SW480 (cell line): ENCODE results near the gene CCNJL.

Source experiments
- DNase-seq: peaks from one replicate; pipeline ENCODE4 v3.0.0-alpha.2; 2016; ENCODE audit warnings: low spot score

CCNJL gene

GRCh38 chr5:160290751-160291150, 21.6 kb downstream of the CCNJL start:
- no peak for DNase-seq

- no peak for DNase-seq
Observed at GRCh38 chr5:160289721-160290120, 22.6 kb downstream of the CCNJL start.

GRCh38 chr5:160289356-160289651, 23.1 kb downstream of the CCNJL start:
- DNase-seq = no peak

- no peak for DNase-seq
Observed at GRCh38 chr5:160287378-160288051, 24.8 kb downstream of the CCNJL start.

- no peak for DNase-seq
Observed at GRCh38 chr5:160286947-160287346, 25.4 kb downstream of the CCNJL start.

DNA sequence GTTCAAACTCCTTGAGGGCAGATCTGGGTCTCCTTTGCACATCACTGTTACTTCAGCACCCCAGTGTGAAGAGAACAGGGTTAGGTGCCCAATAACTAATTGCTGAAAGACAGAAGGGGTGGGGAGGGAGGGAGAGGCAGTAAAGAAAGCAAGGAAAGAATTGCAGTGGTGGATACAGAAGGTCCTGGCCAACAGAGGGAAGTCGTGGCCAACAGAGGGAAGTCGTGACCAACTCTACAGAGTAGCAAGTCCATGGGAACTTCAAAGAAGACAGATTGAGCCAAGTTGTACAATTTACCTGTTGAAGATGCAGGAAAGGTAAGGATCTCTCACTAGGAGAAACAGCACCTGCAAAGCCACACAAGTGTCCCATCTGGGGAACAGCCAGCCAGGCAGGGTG, 27.0 kb downstream of the CCNJL start:
- no peak for DNase-seq

DNA sequence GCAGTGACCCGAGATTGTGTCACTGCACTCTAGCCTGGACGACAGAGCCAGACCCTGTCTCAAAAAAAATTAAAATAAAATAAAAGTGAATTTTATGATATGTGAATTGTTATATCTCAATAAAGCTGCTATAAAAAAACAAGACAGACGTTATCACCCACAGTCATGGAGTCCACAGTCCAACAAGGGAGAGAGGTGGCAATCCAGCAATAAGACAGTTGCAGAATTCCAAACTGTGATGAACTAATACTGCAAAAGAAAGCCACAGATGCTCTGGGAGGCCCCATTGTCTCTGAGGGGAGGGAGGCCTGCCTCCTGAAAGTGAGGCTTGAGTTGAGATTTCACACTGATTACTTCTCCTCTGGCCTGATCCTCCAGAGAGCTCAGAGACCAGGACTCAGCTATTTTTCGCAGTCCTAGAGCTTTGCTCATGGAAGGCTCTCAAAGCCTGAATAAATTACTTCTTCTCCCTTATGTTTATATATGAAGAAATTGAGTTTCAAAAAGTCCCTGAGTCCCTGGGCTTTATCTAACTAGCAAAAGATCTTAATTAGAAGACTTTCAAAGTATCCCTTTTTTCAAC, 28.0 kb downstream of the CCNJL start:
- DNase-seq = no peak

GRCh38 chr5:160281275-160281674, 31.1 kb downstream of the CCNJL start:
- no peak for DNase-seq

DNA sequence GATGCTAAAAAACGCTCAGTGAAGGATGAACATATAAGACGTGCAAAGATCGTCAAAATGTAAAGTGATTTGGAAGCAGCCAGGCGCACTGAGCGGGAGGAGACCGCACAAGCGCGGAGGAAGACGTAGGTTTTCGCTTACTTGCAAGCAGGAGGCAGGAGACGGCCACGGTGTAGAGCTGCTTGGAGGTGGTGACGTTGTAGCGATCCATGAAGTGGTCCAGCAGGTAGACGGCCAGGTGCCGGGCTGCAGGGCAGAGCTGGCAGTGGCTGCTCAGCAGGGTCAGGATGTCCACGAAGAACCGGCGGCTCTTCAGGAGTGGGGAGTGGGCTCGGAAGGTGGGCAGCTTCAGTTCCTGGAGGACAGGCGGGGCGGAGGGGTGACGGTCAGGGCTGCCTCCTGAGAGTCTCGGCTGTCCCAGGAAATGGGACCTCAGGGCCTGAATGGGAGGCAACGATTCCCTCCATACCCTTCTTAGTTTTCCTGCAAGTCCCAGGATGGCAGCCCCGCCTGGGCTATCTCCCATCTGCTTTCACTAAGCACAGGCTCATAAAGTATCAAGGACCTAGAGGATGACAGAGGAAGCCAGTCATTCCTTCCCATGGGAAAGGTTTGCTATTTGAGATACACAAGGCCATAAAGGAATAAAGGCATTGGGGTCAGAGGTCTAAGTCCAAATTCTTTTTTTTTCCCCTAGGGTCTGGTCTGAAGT, 31.8 kb downstream of the CCNJL start:
- DNase-seq = no peak

DNA sequence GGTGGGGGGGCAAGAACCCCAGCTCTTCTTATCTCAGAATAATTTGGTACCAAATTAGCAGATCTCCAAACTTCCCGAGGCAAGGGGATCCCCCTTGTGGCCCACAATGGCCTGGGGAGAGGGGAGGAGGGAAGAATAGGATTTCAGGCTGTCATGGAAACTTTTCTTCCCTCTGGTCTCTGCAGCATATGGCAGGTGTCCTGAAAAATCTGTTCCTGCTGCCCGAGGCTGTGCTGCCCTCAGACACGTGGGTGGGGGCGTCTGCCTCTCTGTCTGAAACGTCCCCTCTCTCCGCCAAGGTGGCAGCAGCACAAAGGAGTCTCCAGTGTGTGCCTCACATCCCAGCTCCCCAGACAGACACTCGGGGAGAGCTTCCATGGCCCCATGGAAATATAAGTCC, 34.0 kb downstream of the CCNJL start:
- no peak for DNase-seq

DNA sequence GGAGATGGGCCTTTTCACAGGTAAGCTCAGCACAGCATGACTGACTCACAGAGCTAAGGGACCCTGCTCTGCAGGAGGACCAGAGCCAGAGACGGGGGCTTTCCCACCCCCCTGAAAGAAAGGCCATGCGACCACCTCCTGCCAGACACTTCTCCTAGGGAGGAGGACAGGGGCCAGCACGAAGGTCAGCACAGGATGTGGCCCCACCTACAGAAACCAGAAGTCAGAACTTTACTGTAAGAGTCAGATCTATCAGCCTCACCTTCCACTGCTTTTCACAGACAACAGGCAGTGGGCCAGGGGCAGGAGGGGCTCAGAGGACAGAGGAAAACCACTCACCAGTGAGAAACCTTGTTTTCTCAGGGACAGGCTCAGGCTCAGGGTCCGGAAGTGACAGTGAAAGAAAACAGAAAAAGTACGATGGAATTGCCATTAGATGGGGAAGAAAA, 37.9 kb downstream of the CCNJL start:
- no peak for DNase-seq

DNA sequence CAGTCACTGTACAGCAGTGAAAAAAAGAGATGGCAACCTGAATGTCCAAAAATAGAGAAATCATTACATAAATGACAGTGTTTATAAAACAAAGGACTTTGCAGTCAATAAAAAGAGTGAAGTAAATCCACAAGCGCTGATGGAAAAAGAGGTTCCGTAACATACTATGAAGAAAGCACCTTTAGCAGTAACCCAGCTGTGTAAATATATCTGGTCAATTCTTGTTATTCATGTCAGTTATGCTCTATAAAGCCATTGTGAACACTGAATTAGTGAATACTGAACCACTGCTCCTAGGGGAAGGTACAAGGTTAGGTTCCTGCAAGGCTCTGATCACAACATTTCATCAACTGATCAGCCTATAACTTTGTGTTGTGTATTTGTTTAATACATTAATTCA, 39.5 kb downstream of the CCNJL start:
- no peak for DNase-seq

GRCh38 chr5:160272264-160272663, 40.1 kb downstream of the CCNJL start:
- no peak for DNase-seq

GRCh38 chr5:160271836-160272235, 40.5 kb downstream of the CCNJL start:
- no peak for DNase-seq

DNA sequence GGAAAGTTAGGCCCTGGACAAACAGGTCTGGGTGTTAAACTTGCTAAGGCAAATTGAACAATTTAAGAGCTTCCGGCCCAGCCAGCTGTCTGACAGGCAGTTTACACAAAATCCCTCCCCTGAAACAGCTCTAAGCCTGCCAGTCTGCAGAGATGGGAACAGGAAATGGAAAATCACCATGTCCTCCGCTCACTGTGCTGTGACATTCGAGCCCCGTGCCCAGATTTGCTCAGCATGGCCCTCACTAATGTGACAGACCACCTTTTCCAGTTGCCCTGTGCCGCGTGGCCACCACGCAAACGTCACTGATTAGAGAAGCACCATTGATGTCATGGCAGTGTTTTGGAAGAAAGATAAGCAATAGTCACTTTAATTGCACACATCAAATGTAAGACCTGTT, 41.0 kb downstream of the CCNJL start:
- DNase-seq = no peak

DNA sequence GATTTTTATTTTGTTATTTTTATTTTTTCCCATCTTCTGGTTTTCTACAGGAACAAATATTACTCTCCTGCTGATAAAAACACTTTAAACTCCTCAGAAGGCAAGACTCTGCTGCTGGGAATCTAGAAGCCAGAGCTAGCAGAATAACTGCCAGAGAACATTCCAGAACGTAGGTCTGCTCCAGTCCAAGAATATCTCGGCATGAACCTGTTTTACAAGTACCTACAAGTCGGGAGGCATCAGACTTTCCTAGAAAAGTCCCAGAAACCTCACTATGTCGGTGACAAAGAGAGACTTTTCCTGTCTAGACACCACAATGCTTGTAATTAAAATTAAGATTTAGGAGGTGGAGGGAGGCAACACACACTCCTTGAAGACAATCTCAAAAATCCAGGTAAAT, 41.7 kb downstream of the CCNJL start:
- no peak for DNase-seq

GRCh38 chr5:160269017-160269416, 43.3 kb downstream of the CCNJL start:
- no peak for DNase-seq

DNA sequence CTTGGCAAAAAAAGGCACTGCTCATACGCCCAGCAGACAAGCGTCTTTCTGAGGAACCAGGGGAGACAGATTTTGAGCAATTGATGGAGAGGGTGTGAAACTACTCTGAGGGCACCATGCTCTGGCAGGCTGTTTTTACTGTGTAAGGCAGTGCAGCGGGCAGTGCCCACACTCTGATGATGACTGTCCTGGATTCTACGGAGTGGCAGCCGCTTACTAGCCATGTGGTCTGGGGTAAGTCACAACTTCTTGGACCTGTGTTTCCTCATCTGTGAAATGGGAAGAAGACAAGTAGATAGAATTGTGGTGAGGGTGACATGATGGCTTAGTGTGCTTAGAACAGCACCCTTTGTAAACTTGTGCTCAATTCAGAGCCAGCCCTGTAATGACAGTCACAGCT, 44.2 kb downstream of the CCNJL start:
- no peak for DNase-seq

GRCh38 chr5:160266752-160267345, 45.5 kb downstream of the CCNJL start:
- DNase-seq = no peak

DNA sequence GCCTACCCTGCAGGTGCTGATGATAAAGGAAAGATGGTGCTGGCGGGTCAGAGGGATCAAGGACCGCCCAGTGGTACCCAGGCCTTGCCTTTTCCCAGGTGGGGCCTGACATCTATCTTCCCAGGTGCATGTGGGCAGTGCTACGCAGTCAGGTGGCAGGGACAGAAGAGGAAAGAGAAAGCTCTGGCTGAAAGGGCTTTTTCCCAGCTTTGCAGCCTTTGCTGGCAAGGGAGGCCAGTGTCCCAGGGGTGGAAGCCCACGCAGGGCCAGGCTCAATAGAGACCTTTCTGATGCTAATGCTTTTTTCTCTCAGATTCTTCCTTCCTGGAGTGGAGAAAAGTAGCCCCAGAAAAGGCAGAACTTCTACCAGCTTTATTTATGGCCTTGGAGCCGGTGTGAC, 46.3 kb downstream of the CCNJL start:
- DNase-seq = no peak

DNA sequence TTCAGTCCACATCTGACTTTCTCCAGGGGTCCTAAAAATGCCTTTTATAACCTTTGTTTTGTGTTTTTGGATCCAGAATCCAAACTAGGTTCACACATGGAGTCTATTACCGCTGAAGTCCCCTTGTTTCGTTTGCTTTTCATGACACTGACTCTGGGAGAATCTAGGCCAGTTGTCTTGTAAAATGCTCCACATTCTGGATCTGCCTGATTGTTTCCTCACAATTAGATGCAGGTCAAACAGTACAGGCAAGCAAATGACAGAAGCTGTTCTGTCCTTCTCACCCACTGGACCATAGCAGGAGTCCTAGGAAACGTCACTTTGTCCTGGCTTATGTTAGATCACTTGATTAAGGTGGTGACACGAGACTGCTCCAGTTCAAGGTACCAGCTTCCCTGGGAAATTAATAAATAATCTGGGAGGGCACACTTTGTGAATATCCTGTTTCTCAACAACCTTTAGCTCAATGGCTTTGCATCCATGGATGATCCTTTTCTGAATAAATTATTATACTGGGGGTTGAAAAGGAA, 49.0 kb downstream of the CCNJL start:
- no peak for DNase-seq

DNA sequence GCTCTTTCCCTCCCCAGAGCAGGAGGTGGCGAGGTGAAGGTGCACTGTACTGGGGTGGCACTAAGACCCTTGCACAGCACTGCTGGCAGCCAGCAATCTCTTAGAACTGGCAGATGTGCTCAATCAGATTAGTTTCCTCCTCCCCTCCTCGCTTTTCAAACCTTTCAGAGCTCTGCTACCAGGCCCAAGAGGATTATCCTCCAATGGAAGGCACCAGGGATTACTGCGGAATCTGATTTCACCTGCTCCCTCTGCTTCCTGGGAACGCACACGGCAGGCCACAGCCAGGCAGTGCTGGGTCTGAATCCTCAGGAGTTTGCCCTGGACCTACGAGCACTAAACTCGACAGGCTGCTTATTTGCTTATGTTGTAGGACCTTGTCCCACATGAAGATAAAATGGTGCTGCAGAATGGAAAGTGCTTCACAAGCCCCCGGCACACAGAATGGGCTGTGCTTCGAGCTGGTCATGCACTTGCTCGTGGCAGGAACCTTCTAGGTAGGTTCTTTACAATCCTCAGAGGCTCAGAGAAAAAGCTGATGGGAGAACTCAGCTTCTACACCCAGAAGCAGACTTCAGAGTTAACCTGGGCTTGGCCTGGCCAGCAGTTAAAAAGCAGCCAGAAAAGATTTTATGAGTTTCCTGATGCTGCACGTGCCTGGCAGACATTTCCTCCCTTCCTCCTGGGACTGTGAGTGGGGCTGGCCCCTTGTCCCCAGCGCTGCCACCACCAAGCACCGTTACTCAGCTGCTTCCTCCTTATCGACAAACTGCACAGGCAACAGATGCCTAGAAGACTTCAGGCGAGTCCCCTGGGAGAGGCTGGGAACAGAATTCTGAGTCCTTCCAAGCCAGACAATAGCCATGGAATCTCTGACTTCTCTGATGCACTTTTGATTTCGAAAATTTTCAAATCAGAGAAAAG, 50.0 kb downstream of the CCNJL start:
- no peak for DNase-seq
